Lung microvascular endothelial cell (primary cell): ENCODE measurements around the gene SLC35F6. TPM values are rescaled to one million over a fixed set of nuclear protein-coding genes. Genes with fewer than 3 reads are reported as not detected.
A peak's percentile ranks its signal among the peaks of the same experiment; 100 is the strongest.
"Not testable (repeated sequence)": the region's sequence is repeated elsewhere in the genome, so short reads cannot be mapped to it uniquely, and the experiment has no call there.

Source experiments
- DNase-seq, 2 donors: peaks; one replicate each; pipeline versions ENCODE4 v3.0.0 to v3.0.0-alpha.2; 2010; ENCODE audit warnings: low read depth in 2 of 2
- total RNA-seq: library from RNA; depleted of rRNA; stranded (reverse); fragments of >200 nt; gene quantifications from 2 replicates; pipeline ENCODE4 v1.2.1, GENCODE V29; 2014

The SLC35F6 gene
- total RNA-seq, 1 donor from 2014 or later: 38.3 TPM

DNA sequence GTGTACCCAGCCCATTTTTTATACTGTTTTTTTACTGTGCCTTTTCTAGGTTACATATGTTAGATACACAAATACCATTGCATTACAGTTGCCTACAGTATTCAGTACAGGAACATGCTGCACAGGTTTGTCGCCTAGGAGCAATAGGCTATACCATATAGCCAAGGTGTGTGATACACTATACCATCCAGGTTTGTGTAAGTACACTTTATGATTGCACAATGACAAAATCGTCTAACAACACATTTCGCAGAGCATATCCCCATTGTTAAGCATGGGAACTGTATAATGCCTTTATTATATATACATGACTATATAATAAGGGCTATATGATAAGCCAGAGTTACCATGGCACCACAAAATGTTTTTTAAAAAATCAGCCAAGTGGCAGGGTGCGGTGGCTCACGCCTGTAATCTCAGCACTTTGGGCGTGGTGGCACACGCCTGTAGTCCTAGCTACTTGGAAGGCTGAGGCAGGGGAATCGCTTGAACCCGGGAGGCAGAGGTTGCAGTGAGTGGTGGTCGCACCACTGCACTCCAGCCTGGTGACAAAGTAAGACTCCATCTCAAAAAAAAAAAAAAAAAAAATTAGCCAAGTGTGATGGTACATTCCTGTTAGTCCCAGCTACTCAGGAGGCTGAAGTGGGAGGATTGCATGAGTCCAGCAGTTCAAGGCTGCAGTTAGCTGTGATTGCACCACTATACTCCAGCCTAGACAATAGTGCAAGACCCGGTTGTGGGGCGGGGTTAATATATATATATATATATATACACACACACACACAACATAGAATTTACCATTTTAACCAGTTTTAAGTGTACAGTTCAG is 19.0 kb downstream of the SLC35F6 start:
- DNase-seq: no peak

DNA sequence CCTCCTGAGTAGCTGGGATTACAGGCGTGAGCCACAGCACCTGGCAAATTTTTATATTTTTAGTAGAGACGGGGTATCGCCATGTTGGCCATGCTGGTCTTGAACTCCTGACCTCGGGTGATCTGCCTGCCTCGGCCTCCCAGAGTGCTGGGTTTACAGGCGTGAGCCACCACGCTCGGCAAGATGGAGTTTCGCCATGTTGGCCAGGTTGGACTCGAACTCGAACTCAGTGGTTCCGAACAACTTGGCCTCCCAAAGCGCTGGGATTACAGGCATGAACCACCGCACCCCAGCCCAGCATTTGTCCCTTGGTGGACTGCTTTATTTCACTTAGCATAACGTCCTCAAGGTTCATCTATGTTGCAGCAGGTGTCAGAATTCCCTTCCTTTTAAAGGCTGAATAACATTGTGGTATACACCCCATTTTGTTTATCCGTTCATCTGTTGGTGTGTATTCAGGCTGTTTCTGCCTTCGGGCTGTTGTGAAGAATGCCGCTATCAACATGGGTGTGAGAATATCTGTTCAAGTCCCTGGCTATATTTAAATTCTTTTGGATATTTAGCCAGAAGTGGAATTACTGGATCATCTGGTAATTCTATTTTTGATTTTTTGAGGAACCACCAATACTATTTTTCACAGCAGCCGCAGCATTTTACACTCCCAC is 20.6 kb downstream of the SLC35F6 start:
- DNase-seq: no peak

DNA sequence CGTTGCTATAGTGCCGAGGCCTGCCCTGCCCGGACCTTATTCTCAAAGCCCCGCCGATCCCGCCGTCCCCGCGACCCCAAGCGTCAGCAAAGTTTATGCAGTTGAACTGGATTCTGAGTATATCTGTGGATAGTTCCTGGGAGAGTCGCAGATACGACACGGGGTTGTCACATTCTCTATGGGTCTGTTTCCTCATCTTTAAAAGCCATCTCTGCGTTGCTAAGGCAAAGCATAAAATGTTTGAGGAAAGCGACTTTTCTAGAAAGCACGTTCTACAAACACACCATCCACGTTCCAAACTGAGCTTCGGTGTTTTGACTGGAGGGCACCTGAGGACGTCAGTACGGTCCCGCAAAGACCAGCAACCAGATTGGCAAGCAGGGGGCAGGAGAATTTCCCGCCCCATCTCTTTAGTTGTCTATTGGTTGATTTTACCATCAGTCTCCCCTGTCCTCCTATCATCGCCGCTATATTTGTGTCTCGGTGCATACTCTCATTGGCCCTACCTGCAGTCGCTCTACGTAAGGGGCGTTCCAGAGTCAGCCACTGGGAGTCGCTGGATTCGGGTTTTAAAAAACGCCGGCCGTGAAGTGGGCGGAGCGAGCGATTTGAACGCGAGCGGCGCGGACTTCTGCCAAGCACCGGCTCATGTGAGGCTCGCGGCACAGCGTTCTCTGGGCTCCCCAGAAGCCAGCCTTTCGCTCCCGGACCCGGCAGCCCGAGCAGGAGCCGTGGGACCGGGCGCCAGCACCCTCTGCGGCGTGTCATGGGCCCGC is 21.5 kb downstream of the SLC35F6 start, which contains the start of gene CENPA:
CENPA (plus strand) TSS at position 626 of the 776 bp plus-strand sequence; CDS start at position 767, 141 bp downstream.
- peak; percentile 100 for DNase-seq

DNA sequence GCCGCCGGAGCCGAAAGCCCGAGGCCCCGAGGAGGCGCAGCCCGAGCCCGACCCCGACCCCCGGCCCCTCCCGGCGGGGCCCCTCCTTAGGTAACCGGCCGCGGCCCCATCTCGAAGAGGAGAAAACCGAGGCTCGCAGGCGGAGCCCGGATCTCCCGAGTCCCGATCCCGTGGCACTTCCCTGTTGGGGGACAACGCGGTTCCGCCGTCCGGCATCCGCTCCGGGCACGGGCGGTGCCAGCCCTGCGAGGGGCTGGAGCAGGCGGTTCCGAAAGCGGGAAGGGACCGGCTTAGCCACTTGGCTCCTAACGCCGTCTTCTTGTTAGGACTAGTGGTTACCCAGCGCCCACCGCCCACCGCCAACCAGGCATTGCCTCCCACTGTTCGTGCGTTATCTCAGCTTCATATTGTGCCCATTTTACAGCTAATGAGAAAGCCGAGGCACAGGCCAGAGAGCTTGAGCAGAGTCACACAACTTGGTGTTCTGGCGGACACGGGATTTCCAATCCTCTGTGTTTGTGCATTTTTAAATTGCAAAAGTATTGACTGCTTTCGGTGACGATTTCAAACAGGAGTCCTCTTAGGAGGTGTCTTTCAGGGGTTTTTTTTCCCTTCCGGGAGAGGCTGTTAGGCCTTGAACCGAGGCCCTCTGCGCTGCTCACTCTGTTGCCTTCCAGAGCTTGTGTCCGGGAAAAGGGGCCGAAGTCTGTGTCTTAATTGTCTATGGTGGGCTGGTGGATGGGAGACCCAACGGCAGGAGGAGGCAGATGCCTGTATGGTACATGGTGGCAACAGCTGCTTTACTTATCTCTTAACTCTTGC is 22.3 kb downstream of the SLC35F6 start:
- peak; percentile 23 to 28 for DNase-seq

DNA sequence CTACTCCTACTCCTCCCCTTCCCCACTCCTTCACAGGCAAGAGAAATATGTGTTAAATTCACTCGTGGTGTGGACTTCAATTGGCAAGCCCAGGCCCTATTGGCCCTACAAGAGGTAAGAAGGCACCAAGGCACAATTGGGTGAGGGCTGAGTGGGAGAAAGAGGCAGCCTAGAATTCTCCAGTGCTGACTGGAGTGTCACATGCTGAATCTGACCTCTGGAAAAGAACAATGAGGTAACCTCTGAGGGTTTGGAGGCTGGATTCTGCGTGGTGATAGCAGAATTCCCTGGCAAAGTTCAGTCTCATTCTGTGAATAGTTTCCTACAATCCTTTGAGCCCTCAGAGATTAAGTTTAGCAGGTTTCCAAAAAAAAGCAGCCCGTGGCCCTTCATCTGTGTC is 28.6 kb downstream of the SLC35F6 start:
- DNase-seq: no peak

DNA sequence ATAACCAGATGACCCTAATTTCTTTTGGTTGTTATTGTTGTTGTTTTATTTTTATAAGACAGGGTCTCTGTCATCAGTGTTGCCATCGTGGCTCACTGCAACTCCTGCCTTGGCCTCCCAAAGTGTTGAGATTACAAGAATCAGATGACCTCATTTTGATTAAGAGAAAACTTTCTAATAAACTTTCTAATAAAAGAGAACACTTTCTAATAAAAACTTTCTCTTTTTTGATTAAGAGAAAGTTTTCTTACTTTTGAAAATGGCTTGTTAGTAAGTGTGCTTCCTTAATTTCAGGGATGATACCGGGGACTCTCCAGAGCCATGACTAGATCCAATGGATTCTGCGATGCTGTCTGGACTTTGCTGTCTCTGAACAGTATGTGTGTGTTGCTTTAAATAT is 29.4 kb downstream of the SLC35F6 start:
- DNase-seq: no peak

DNA sequence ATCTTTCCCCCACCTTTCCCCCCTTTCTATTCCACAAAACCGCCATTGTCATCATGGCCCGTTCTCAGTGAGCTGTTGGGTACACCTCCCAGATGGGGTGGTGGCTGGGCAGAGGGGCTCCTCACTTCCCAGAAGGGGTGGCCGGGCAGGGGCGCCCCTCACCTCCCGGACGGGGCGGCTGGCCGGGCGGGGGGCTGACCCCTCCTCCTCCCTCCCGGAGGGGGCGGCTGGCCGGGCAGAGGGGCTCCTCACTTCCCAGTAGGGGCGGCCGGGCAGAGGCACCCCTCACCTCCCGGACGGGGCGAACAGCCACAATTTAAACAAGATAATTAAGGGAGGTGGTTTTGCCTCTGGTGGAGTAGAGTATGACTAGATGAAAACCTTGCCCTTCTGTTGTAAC is 31.1 kb downstream of the SLC35F6 start:
- not testable (repeated sequence) for DNase-seq

DNA sequence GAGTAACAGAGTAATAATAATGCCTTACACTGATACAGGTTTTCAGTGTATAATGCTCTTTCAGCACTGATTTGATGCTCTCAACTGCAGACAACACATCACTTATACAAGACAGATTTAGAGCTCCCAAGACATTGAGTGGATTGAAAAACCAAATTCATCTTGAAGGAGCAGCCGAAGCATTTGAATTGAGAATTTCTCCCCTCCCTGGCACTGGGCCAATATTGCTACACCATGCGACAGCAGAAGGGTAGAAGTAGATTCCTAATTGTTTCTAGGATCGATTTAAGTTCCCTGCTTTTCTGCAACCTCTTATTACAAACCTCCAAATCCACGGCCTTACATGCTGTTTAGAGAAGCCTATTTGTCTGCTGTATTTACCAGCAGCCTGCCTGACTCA is 37.2 kb downstream of the SLC35F6 start:
- DNase-seq: no peak

DNA sequence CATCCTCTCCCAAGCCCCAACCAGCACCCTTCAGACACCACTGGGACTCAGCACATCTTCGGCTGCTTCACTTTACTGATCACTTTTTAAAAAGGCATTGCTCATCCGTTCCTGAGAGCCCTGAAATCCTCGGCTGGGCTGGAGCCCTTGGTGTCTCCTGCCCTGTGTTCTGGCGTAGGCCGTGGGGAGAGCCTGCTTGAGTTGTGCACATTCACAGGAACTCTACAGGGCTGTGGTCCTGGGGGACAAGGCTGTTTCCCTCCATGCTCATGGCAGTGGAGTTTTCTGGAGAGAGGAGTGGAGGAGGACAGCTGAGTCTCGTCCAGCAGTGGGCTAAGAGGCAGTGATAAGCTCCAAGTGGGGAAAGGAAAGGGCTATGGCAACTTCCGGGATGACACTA is 37.7 kb downstream of the SLC35F6 start:
- no peak for DNase-seq

DNA sequence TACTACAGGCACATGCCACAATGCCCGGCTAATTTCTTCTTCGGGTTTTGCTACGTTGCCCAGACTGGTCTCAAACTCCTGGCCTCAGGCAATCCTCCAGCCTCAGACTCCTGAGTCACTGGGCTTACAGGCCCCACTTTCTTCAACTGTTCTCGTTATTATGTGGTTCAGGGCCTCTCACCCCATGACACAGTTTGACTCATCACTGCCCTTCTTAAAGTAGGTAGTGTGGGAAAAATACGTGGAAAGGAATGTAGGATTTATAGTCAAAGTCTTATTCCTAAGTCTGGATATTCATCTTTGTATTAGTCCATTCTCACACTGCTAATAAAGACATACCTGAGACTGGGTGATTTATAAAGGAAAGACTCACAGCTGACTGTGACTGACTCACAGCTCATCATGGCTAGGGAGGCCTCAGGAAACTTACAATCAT is 41.2 kb downstream of the SLC35F6 start:
- DNase-seq: peak in 1 of 2 donors; percentile 40

DNA sequence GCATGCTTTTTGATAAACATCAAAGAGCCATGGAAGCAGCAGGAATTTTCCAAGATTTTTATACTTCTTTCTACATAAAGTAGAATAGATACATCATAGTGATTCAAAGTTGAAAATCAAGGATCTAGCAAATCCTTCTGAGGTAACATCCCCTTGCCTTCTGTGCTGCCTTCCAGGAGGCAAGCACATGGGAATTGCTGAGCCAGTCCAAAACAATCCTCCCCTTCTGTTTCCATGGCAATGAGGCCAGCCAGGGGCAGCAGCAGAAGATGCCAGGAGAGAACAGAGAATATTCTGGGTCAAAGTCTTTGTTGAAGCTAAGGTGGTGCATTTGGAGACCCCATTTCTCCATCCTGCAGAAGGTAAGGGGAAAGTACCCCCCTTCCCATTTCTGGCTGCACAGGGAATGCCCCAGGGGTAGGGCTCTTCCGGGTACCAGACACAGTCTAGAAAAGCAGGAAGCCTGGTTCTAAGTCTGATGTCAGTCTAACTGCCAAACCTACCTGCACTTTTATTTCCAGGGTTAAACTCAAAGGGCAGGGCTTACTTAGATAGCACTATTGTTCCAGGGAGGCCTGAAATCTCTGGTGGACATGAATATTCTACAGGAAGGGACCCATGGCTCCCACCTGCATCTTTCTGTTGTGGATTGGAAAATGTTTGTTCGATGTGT is 43.8 kb downstream of the SLC35F6 start:
- DNase-seq: no peak

DNA sequence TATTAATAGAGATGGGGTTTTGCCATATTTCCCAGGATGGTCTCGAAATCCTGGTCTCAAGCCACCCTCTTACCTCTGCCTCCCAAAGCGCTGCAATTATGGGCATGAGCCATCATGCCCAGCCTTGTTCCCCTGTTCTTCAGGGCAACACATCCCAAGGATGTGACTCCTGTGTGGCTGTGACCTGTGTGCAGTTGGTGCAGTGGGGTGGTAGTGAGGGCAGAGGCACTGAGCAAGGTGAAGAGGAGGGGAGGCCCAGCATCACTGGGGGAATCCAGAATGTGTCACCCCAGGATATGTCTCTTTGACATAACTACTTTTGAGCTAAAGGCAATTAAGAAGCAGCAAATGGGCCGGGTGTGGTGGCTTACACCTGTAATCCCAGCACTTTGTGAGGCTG is 45.1 kb downstream of the SLC35F6 start:
- no peak for DNase-seq

DNA sequence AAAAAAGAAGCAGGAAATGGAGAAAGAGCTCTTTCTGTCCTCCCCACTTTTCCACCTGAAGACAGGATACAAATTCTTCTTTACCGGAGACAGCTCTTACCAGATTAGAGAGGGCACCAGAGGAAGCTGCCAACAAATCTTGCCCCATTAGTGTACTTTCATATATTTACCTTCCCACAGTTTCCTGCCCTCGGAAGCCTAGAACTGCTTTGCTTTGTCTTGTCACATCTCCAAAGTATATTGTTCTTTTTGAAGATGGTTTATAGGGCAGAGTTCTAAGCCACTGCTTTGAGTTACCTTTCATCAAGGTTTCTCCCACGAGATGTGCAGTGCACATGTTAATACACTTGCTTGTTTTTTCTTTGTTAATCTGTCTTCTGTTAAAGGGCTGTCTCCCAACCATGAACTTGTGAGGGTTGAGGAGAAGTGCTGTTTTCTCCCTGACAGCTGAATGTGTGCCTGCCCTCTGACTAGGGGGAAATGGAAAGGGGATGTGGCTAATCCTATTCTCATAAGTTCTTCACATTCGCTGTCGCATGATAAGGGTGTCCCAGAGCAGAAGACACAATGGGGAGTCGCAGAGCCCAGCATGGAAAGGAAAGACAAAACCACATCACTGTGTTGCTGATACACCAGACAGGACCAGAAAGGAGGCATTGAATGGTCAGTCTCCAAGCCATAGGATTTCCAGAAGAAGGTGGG is 45.9 kb downstream of the SLC35F6 start:
- DNase-seq: no peak

DNA sequence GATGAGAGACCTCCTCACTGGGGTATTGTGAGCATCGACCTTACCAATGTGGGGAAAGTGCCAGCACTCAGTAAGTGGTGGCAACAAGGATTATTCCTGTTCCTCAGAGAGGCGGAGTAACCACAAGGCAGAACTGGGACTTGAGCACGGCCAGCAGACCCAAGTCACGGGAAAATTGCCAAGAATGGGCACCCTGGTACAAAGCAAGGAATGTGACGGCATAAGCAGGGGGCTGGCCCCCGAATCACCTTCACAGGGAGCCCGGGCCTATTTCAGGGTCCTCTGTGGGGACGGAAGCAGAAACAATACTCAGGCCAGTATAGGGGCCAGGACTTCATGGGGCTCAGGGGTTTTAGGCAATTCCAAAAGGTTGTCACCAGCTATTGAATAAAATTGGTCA is 47.2 kb downstream of the SLC35F6 start:
- no peak for DNase-seq

DNA sequence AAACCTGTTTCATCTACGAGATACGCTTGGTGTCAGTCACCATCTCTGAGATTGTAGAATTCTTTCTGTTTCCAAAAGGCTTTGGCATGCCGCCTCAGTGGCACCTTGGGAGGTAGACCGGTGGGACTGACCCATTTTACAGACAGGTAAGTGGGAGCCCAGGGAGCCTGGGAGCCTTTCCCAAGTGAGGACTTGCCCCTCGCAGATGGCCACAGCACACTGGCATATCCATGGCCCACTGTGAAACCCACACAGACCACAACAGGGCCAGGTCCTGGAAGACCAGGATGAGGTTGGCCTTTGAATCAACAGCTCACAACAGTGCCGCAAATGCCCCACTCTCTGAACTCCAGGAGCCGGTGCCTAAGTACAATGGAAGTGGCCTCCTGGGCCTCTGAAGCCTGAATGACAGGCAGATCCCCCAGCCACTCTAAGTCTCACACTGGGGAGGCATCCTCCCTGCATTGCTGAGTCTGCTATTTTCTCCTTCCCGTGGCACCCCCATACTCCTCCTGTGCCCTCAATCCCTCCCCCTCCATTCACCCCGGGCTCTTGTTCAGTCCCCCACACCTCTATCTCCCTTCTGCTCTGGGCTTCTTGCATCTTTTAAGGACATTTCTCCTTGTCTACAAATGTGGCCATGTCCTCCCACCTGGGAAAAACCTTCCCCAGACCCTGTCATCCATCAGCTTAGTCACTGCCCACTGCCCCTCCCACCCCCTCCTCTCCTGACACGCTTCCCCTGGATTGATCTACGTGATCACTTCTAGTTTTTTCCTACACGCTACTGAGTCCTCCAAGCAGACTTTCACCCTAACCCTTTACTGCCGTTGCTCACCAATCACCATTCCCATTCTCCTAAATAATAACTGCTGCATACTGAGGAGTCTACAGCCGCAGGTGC is 48.0 kb downstream of the SLC35F6 start:
- DNase-seq: no peak

DNA sequence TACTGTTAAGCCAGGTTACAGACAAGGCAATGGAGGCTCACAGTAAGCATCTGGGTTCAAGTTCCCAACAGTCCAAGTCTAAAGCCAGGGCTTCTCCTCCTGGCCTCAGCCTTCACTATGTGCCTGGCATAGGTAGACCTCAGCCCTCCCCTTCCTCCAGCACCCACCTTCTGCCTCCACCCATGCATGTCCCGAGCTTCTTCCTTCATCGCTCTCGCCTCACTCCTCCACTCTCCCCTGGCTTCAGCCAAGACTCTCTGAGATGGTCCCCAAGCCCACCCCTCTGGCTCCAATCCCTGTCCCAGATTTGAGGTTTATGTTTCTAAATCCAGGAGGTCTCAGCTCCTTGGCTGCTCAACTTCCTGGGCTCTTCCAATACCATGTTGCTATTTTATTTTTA is 48.6 kb downstream of the SLC35F6 start:
- DNase-seq: no peak

DNA sequence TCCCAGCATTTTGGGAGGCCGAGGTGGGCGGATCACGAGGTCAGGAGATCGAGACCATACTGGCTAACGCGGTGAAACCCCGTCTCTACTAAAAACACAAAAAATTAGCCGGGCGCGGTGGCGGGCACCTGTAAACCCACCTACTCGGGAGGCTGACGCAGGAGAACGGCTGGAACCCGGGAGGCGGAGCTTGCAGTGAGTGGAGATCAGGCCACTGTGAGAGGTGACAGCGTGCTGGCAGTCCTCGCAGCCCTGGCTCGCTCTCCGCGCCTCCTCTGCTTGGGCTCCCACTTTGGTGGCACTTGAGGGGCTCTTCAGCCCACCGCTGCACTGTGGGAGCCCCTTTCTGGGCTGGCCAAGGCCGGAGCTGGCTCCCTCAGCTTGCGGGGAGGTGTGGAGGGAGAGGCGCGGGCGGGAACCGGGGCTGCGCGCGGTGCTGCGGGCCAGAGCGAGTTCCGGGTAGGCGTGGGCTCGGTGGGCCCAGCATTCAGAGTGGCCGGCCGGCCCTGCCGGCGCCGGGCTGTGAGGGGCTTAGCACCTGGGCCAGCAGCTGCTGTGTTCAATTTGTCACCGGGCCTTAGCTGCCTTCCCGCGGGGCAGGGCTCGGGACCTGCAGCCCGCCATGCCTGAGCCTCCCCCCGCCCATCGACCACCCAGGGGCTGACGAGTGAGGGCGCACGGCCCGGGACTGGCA is 50.1 kb downstream of the SLC35F6 start:
- not testable (repeated sequence) for DNase-seq

DNA sequence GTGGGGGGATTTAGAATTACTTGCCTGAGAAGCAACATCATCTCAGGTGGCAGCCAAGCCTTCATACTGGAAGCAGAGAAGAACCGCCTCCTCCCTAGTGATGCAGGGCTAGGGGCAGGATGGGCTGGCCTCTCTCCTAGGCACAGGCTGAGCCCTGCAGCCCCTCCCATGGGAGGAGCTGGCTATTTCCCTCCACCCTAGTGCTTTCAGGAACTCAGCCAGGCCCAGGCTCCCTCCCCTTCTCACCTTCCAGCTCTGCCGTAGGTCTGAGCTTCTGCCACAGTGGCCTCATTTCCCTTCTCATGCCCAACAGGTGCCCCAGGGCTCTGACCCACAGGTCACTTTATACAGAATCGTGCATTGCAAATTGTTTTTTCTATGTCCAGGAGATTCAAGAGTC is 52.8 kb downstream of the SLC35F6 start:
- no peak for DNase-seq
